Lower leg skin (tissue), 3 donors: Measurements from ENCODE around the gene SEPTIN2.

Source experiments
- POLR2A ChIP-seq, 2 donors: fragments of 450-650 bp; IDR thresholded peaks; one replicate each; pipeline ENCODE4 v1.6.1; 2016 to 2017; ENCODE audit warnings: antibody characterized with exemption in 2 of 2, mild to moderate bottlenecking in 1 of 2, moderate library complexity in 1 of 2
- TF ChIP-seq, protein P1 (sequence below), 3 donors: fragments of 450-650 bp; IDR thresholded peaks; one replicate each; pipeline ENCODE4 v1.5.1; 2016; ENCODE audit warnings: antibody characterized with exemption in 3 of 3, mild to moderate bottlenecking in 3 of 3, moderate library complexity in 2 of 3

DNA sequence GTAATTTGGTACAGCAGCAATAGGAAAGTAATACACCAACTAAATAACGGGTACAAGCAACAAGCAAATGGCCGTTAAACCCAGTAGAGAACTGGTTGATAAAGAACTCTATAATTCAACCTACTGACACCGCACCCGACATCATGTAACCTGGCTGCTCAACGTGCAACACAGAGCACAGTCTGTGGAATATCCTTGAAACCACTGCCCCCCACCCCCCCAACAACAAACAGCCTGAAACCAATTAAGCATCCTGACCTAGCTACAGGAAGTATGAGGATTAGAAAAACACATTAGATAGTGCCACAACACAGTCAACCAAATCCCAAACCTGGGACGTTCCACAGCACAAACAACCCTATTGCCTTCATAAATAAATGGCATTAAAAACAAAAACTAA lies 23.7 kb upstream of the SEPTIN2 start:
- TF ChIP-seq, protein P1, sequence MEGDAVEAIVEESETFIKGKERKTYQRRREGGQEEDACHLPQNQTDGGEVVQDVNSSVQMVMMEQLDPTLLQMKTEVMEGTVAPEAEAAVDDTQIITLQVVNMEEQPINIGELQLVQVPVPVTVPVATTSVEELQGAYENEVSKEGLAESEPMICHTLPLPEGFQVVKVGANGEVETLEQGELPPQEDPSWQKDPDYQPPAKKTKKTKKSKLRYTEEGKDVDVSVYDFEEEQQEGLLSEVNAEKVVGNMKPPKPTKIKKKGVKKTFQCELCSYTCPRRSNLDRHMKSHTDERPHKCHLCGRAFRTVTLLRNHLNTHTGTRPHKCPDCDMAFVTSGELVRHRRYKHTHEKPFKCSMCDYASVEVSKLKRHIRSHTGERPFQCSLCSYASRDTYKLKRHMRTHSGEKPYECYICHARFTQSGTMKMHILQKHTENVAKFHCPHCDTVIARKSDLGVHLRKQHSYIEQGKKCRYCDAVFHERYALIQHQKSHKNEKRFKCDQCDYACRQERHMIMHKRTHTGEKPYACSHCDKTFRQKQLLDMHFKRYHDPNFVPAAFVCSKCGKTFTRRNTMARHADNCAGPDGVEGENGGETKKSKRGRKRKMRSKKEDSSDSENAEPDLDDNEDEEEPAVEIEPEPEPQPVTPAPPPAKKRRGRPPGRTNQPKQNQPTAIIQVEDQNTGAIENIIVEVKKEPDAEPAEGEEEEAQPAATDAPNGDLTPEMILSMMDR (IDR thresholded peaks at IDR 0.05): no peak
- no peak for TF ChIP-seq POLR2A (IDR thresholded peaks at IDR 0.05)
